Erythroblast (primary cell): ENCODE measurements around the gene NOPCHAP1.

Source experiments
- GATA1 ChIP-seq: IDR thresholded peaks from 2 replicates; pipeline ENCODE4 v1.6.1; 2011; ENCODE audit warnings: low read depth, mild to moderate bottlenecking, control low read depth, low read length, moderate library complexity
- POLR2A ChIP-seq: IDR thresholded peaks from 2 replicates; pipeline ENCODE4 v1.6.1; 2011; ENCODE audit warnings: mild to moderate bottlenecking, low read length

GRCh38 chr12:105018012-105018411, 31.9 kb downstream of the NOPCHAP1 start:
- TF ChIP-seq POLR2A (no peak), GATA1 (no peak)
